Fibroblast of lung (primary cell): ENCODE results near the gene STMN3. TPM values are rescaled to one million over a fixed set of nuclear protein-coding genes. Genes with fewer than 3 reads are reported as not detected.

ENCODE experiments used
- DNase-seq, 2 donors: peaks; one replicate each; pipeline versions ENCODE4 v3.0.0 to v3.0.0-alpha.2; 2010; ENCODE audit warnings: low read depth in 2 of 2
- H2AFZ ChIP-seq: 2 replicates; pipeline ENCODE4 v1.5.1; 2012; ENCODE audit warnings: low read length, control low read depth, inconsistent platforms
- H3K27ac ChIP-seq: 2 replicates; pipeline ENCODE4 v1.5.1; 2011; ENCODE audit warnings: low read length, control low read depth; ENCODE audit not compliant: insufficient read depth
- H3K27me3 ChIP-seq: 2 replicates; pipeline ENCODE4 v1.5.1; 2011; ENCODE audit warnings: mild to moderate bottlenecking, low read length; ENCODE audit not compliant: control insufficient read depth, insufficient read depth
- H3K36me3 ChIP-seq: 2 replicates; pipeline ENCODE4 v1.5.1; 2011; ENCODE audit warnings: low read length; ENCODE audit not compliant: control insufficient read depth, insufficient read depth
- H3K4me1 ChIP-seq: 2 replicates; pipeline ENCODE4 v1.5.1; 2011; ENCODE audit warnings: low read length; ENCODE audit not compliant: control insufficient read depth, insufficient read depth; ENCODE audit errors: extremely low read depth
- H3K4me2 ChIP-seq: 2 replicates; pipeline ENCODE4 v1.5.1; 2011; ENCODE audit warnings: low read length, control low read depth; ENCODE audit not compliant: insufficient read depth; ENCODE audit errors: extremely low read depth
- H3K4me3 ChIP-seq, 4 experiments: fragments of 200-600 bp in 1 of 4; sonication (generic) in 1 of 4; replicated peaks in 1 of 4; 2 replicates each; pipeline ENCODE4 v1.5.1; 2011 to 2016; ENCODE audit warnings: low read length in 4 of 4, low read depth in 3 of 4, mild to moderate bottlenecking in 3 of 4, control low read depth in 2 of 4, inconsistent platforms in 1 of 4, mixed read lengths in 1 of 4; ENCODE audit not compliant: insufficient read depth in 1 of 4; ENCODE audit errors: control extremely low read depth in 1 of 4
- H3K79me2 ChIP-seq: 2 replicates; pipeline ENCODE4 v1.5.1; 2012; ENCODE audit warnings: mild to moderate bottlenecking, low read length, inconsistent platforms; ENCODE audit not compliant: control insufficient read depth, insufficient read depth
- H3K9ac ChIP-seq: 2 replicates; pipeline ENCODE4 v1.5.1; 2011; ENCODE audit warnings: mild to moderate bottlenecking, low read length, control low read depth; ENCODE audit not compliant: insufficient read depth
- H3K9me3 ChIP-seq: 2 replicates; pipeline ENCODE4 v1.5.1; 2012; ENCODE audit warnings: low read depth, low read length; ENCODE audit not compliant: control insufficient read depth, insufficient read depth
- H4K20me1 ChIP-seq: 2 replicates; pipeline ENCODE4 v1.5.1; 2011; ENCODE audit warnings: low read length; ENCODE audit not compliant: control insufficient read depth, insufficient read depth; ENCODE audit errors: extremely low read depth
- EZH2 ChIP-seq: IDR thresholded peaks from 2 replicates; pipeline ENCODE4 v1.5.1; 2012; ENCODE audit warnings: low read length, control low read depth, mild to moderate bottlenecking; ENCODE audit errors: missing control alignments
- polyA plus RNA-seq, 2 donors: library from polyadenylated mRNA; depleted of rRNA in 1 of 2; stranded (reverse) in 1 of 2; unstranded in 1 of 2; fragments of >200 nt; gene quantifications; 2 replicates each; pipeline ENCODE4 v1.2.1, GENCODE V29; 2011 to 2012; ENCODE audit warnings: missing spikeins in 1 of 2
- total RNA-seq: library from RNA; depleted of rRNA; stranded (reverse); fragments of >200 nt; gene quantifications from 2 replicates; pipeline ENCODE4 v1.2.1, GENCODE V29; 2014
- TF ChIP-seq, protein P1 (sequence below), 2 donors: IDR thresholded peaks in 1 of 2; conservative IDR thresholded peaks in 1 of 2; 1 replicate in 1 of 2; 2 replicates in 1 of 2; pipeline ENCODE4 v1.5.1; 2011 to 2012; ENCODE audit warnings: low read length in 2 of 2, control low read depth in 1 of 2, inconsistent platforms in 1 of 2, low read depth in 1 of 2, mild to moderate bottlenecking in 1 of 2

The STMN3 gene
- total and polyA plus RNA-seq, 2 donors (not counting 1 experiment from before 2014, with no cell fraction given), result 3.7 to 34.3 TPM

DNA sequence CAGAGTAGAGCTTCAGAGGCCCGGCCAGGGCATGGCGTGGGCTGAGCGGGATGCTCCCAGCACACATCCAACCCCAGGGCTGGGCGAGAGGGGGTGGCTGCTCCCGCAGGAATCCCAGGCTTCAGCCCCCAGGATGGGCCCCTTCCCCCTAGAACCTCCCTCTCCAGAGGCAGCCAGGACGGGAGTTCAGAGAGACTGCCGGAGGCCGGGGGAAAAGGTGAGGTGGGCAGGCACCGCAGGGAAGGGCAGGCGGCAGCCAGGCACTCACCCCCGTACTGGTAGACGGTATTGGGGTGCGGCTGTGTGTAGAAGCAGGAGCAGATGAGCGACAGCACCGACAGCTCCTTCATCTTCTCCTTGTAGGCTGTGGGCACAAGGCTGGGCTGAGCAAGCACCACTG lies 9.3 kb downstream of the STMN3 start:
- Histone ChIP-seq H3K9ac (no peak overlapping the region), H3K27ac (no peak overlapping the region), H3K4me2 (no peak overlapping the region), H4K20me1 (no peaks in the 10 kb centered on the region), H2AFZ (no peak overlapping the region), H3K4me3 (no peak overlapping the region), H3K4me1 (no peaks in the 10 kb centered on the region), H3K9me3 (no peaks in the 10 kb centered on the region), H3K79me2 (no peaks in the 10 kb centered on the region), H3K27me3 (no peaks in the 10 kb centered on the region), H3K36me3 (no peaks in the 10 kb centered on the region)
- no peak for TF ChIP-seq EZH2
- TF ChIP-seq, protein P1, sequence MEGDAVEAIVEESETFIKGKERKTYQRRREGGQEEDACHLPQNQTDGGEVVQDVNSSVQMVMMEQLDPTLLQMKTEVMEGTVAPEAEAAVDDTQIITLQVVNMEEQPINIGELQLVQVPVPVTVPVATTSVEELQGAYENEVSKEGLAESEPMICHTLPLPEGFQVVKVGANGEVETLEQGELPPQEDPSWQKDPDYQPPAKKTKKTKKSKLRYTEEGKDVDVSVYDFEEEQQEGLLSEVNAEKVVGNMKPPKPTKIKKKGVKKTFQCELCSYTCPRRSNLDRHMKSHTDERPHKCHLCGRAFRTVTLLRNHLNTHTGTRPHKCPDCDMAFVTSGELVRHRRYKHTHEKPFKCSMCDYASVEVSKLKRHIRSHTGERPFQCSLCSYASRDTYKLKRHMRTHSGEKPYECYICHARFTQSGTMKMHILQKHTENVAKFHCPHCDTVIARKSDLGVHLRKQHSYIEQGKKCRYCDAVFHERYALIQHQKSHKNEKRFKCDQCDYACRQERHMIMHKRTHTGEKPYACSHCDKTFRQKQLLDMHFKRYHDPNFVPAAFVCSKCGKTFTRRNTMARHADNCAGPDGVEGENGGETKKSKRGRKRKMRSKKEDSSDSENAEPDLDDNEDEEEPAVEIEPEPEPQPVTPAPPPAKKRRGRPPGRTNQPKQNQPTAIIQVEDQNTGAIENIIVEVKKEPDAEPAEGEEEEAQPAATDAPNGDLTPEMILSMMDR (conservative IDR thresholded peaks at IDR 0.05 in 1 of 2, IDR thresholded peaks at IDR 0.05 in 1 of 2; ENCODE audit: low read depth in 1 of 2, low read length in 2 of 2), result no peak
- DNase-seq, result no peak

DNA sequence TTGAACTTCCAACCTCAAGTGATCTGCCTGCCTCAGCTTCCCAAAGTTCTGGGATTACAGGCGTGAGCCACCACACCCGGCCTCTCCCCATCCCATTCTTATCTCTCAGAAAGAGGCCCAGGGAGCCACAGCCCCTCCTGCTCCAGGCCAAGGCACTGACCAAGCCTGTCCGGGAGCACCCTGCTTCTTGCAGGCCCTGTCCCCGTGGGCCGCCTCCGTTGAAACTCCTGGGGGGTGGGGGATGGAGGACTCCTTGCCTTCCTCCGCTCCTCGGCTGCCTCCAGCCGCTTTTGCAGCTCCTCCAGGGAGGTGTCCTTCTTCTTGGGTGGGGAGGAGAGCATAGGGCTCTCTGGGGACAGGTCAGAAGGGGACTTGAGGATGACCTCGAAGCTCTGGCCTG lies 9.7 kb downstream of the STMN3 start:
- H3K36me3 ChIP-seq, result no peaks in the 10 kb centered on the region
- H3K9me3 ChIP-seq, result no peaks in the 10 kb centered on the region
- H3K9ac ChIP-seq, result no peak overlapping the region
- H3K4me1 ChIP-seq, result no peaks in the 10 kb centered on the region
- no peaks in the 10 kb centered on the region for H4K20me1 ChIP-seq
- no peaks in the 10 kb centered on the region for H3K27me3 ChIP-seq
- H3K79me2 ChIP-seq, result no peaks in the 10 kb centered on the region
- no peak overlapping the region for H2AFZ ChIP-seq
- no peak overlapping the region for H3K4me2 ChIP-seq
- no peak overlapping the region for H3K27ac ChIP-seq
- no peak overlapping the region for H3K4me3 ChIP-seq
- TF ChIP-seq, protein P1 (conservative IDR thresholded peaks at IDR 0.05 in 1 of 2, IDR thresholded peaks at IDR 0.05 in 1 of 2; ENCODE audit: low read depth in 1 of 2, low read length in 2 of 2), result no peak
- no peak for TF ChIP-seq EZH2
- no peak for DNase-seq

GRCh38 chr20:63642527-63643247 lies 10.5 kb downstream of the STMN3 start:
- no peaks in the 10 kb centered on the region for H3K79me2 ChIP-seq
- H3K9me3 ChIP-seq, result no peaks in the 10 kb centered on the region
- no peak overlapping the region for H3K4me3 ChIP-seq
- H3K4me2 ChIP-seq, result no peak overlapping the region
- H3K27me3 ChIP-seq, result no peaks in the 10 kb centered on the region
- H3K4me1 ChIP-seq, result no peaks in the 10 kb centered on the region
- TF ChIP-seq, protein P1 (conservative IDR thresholded peaks at IDR 0.05 in 1 of 2, IDR thresholded peaks at IDR 0.05 in 1 of 2; ENCODE audit: low read depth in 1 of 2, low read length in 2 of 2), result no peak
- TF ChIP-seq EZH2, result no peak
- H3K36me3 ChIP-seq, result no peaks in the 10 kb centered on the region
- no peak overlapping the region for H2AFZ ChIP-seq
- H3K9ac ChIP-seq, result no peak overlapping the region
- H4K20me1 ChIP-seq, result no peaks in the 10 kb centered on the region
- no peak for DNase-seq
- no peak overlapping the region for H3K27ac ChIP-seq
